Ramos (cell line): ENCODE measurements around the gene ARHGEF19.
"Not testable (repeated sequence)": the region's sequence is repeated elsewhere in the genome, so short reads cannot be mapped to it uniquely, and the experiment has no call there.

ENCODE experiments used
- in situ Hi-C: fragments of 300-500 bp; cut with MboI; formaldehyde crosslinking; loops from one replicate; pipeline ENCODE4 v1.14.3; 2022; ENCODE audit warnings: low sequenced_read_pairs; ENCODE audit not compliant: unreplicated experiment

The ARHGEF19 gene

GRCh38 chr1:16226129-16226489, 13.7 kb upstream of the ARHGEF19 start:
- in situ Hi-C loops, result no loop called here

- in situ Hi-C loops, result no loop called here
These were observed 12.0 kb upstream of the ARHGEF19 start for GRCh38 chr1:16224472-16224871.

DNA sequence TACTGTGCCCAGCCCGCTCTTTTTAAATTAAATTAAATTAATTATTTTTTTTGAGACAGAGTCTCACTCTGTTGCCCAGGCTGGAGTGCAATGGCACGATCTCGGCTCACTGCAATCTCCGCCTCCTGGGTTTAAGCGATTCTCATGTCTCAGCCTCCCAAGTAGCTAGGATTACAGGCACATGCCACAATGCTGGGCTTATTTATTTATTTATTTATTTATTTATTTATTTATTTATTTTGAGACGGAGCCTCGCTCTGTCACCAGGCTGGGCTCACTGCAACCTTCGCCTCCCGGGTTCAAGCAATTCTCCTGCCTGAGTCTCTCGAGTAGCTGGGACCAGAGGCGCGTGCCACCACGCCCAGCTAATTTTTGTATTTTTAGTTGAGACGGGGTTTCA, 10.3 kb upstream of the ARHGEF19 start:
- in situ Hi-C loops, result not testable (repeated sequence)

GRCh38 chr1:16221499-16221898, 9.0 kb upstream of the ARHGEF19 start:
- in situ Hi-C loops, result no loop called here

- in situ Hi-C loops, result no loop called here
These were observed 7.6 kb upstream of the ARHGEF19 start for GRCh38 chr1:16219968-16220500.

- in situ Hi-C loops, result no loop called here
These were observed 6.2 kb upstream of the ARHGEF19 start for GRCh38 chr1:16218674-16219071.

DNA sequence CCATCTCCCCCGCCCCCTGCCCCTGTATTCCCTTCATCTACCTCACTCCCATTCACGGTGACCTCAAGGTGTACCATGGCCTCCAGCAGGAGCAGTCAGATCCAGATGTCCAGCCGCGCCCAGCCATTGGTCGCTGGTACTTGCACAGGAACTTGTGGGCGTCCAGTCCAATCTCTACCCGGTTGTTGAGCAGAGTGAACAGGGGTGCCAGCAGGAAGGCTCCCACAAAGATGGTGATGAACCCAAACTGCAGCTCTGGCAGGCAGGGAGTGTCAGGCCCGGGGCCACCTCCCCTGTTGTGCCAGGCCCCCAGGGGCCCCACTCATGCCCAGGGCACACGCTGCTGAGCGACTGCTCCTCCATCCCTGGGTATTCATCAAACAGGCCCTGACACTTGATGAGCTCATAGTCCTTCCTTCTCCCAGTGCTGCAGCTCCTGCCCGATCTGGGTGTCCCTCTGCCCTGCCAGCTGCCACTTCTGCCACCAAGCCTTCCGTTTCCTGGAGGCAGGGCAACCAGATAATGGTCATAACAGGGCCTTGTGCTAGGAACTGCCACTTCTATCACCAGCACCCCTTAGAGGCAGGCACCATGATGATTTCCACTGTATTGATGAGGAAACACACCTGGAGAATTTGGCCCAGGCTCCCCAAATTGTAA, 5.7 kb upstream of the ARHGEF19 start:
- in situ Hi-C loops, result no loop called here

DNA sequence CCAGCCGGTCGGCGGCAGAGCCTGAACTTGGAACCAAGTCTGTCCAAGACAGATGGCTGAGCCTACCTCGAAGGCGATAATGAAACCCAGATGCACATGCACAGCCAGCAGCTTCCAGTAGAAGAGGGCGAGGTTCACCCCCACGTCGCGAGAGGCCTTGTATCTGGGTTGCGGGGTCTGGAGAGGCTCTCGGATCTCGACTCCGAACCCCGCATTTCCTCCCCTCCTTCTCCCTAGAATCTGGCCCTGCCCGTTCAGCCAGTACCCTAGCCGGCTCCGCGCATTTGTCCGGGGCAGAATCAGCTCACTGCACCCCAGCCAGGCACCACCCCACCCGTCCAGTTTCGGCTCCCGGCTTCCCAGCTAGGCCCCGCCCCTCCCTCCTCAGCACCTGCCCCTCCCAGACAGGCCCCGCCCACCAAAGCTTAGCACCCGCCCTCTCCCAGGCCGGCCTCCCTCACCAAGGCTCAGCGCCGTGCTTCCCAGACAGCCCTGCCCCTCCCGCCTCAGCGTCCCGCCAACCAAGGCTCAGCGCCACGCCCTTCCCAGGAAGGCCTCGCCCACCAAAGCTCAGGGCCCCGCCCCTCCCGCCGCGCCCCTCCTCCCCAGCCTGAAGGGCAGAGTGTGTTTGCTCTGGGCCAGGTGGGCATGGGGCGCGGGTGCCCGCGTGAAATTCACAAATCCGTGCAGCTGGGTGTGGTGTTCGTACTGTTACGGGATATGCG, 4.8 kb upstream of the ARHGEF19 start:
- in situ Hi-C loops, result no loop called here

DNA sequence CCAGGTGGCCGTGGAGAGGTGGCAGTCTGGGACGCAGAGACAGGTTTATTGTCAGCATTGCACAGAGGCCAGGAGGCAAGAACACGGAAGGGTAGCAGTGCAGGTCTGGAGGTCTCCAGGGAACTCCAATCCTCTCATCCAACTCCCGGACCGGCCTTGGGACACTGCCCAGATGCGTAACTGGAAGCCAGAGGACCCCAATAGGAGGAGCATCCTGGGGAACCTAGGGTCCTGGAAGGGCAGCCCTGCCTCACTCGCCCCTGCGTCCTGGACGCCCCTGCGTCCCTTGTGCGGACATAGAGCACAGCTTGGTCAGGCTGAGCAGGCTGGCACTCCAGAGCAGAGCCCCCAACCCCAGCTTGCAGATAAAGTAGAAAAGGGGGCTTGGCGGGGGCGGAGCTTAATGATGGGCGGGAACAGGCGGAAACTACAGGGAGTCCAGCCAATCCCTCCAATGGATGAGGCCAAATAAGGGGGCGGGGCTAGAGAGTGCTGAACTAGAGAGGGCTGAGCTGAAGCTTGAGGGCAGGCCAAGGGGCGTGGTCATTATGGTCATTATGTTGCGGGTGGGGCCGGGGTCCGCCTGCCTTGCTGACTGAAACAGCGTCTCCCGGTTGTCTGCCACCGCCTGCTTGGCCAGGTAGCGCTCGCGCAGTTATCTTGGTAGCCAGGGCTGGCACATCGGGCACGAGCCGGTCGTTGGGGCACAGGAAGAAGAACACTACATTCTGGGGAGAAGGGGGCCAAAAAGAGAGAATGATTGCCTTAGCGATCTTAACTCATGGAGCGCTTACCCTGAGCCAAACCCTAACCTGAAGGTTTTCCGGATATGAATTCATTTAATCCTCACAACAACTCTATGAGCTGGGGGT, 3.7 kb upstream of the ARHGEF19 start:
- in situ Hi-C loops, result no loop called here

DNA sequence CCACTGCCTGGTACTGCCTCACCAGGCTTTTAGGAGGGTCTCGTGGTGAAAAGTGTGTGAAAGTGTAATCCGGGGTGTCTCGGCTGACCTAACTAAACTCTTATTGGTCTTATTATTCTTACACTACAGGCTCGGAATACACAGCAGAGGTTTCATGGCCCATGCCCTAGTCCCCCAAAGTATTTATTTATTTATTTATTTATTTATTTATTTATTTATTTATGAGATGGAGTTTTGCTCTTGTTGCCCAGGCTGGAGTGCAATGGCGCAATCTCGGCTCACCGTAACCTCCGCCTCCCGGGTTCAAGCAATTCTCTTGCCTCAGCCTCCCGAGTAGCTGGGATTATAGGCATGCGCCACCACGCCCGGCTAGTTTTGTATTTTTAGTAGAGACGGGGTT, 2.8 kb upstream of the ARHGEF19 start:
- in situ Hi-C loops, result not testable (repeated sequence)

DNA sequence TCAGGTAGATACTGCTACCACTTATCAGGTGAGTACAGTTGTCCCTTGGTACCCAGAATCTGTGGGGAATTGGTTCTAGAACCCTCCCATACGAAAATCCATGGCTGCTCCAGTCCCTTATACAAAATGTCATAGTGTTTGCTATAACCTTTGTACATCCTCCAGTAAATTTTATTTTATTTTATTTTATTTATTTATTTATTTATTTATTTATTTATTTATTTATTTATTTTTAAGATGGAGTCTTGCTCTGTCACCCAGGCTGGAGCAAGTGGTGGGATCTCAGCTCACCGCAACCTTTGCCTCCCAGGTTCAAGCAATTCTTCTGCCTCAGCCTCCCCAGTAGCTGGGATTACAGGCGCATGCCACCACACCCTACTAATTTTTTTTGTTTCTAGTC, 1.1 kb upstream of the ARHGEF19 start:
- in situ Hi-C loops, result not testable (repeated sequence)

DNA sequence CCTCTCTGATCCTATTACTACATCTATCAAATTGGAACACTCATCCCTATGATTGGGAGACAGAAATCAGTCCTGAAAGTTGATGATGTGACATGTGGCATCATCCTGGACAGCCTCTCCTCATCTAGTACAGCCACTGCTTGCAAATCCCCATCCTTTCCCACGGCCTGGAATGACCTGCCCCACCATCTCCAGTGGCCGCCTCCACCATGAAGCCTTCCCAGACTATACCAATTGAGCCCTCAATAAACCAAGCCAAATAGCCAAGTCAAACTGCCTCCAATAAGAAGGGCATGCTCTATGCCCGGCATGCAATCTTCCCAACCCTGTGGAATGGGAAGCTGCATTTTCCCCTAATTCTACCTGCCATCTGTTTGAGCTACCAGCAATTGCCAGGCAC, 561 bp upstream of the ARHGEF19 start:
- in situ Hi-C loops, result no loop called here

DNA sequence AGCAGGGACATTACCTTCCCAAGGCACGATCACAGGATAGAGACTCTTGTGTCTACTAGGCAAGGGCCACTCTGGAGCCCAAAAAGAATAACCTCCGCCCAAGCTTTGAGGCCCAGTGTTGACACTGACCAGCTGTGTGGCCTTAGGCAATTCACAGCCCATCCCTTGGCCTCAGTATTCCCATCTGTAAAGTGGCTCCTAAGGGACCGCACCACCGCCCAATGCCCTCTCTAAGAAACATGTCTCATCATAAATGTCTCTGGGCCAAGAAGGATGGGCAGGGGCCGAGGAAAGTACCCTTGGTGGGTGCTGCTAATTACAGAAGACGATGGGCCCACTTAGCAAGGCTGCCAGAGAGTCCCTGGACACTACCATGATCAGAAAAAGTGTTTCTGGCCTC, 628 bp downstream of the ARHGEF19 start:
- in situ Hi-C loops, result no loop called here

GRCh38 chr1:16210581-16210980, 1.9 kb downstream of the ARHGEF19 start:
- in situ Hi-C loops, result no loop called here

DNA sequence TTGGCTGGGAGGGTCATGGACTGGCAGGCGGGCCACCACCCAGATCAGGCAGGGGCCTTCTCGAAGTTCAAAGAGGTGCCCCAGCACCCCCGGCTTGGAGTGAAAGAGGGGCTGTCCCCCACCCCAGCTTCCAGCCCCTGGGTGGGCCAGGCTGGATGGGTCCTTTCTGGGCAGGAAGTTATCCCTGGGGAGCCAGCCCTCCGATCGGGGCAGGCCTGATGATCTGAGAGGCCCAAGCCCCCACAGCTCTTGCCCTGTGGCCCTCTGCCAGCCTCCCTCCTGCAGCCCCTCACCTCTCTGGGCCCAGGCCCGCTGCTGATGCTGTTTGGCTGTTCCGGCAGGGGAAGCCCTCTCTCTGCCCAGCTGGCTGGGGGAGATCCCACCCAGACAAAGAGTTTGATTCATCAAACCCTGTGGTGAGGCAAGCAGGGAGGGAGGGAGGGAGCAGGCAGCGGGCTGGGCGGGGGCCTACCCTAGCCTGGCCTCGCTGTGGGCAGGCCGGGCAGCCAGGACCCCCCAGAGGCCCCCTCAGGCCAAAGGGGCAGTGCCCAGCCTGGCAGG, 2.5 kb downstream of the ARHGEF19 start:
- in situ Hi-C loops, result no loop called here

DNA sequence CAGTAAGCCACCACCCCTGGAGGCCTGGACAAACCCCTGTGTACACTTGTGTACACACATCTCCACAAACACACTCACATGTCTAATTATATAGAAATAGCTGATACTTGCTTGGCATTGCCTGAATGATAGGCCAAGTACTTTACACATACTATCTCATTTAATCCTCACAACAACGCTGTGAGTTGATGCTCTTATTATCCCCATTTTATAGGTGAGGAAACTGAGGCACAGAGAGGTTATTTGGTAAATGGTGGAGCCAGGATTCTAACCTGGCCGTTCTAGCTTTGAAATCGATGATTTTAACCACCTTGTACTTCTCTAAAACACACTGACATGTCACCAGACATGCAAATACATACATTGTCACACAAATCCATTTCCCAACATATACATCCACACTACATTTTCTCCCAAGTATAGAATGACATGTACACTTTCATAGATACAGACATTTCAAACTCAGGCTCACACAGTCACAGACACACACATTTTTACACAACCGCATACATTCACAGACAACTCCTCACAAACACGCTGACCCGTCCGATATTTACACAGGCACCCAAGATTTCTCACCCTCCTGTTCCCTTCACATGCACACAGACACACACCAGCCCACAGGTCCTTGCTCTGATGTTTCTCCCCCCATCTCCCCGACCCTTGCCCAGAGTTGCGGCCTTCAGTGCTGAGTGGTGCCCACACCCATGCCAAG, 3.2 kb downstream of the ARHGEF19 start:
- in situ Hi-C loops, result no loop called here

DNA sequence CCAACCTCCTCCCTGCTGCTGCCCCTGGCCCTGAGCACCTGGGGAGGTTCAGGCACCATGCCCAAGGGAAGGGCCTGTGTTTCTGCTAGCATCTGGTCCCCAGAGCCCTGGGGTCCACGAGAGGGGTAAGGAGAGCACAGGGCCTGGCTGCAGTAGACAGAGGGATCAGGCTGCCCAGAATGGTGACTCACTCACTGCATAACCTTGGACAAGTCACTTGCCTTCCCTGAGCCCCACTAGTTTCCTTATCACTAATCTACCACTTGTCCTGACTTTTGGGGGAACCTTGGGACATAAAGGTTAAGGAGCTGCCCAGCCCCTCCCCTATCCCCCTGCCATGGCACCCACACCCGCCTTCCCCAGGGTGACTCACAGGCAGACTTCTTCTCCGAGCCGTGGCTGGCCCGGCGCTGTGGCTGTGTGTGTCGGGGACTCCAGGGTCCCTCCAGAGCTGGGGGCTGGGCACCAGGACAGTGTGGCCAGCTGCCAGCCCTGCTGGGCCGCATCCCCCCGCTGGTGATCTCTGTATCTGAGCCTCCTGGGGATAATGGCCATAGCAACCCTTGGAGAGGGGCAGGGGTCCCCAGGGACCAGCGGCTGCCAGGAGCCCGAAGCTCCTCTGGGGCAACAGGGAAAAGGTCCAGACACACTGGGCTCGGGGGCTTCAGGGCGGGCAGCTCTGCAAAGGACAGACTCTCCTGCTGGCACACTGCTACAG, 4.0 kb downstream of the ARHGEF19 start:
- in situ Hi-C loops, result no loop called here

- in situ Hi-C loops, result no loop called here
These were observed 4.9 kb downstream of the ARHGEF19 start for GRCh38 chr1:16207318-16208269.
